ENCODE measurements around the gene AGPAT3. TPM values are rescaled to one million over a fixed set of nuclear protein-coding genes. Genes with fewer than 3 reads are reported as not detected.

The AGPAT3 gene
- total RNA-seq, 1 donor from 2014 or later = 65.9 TPM

DNA sequence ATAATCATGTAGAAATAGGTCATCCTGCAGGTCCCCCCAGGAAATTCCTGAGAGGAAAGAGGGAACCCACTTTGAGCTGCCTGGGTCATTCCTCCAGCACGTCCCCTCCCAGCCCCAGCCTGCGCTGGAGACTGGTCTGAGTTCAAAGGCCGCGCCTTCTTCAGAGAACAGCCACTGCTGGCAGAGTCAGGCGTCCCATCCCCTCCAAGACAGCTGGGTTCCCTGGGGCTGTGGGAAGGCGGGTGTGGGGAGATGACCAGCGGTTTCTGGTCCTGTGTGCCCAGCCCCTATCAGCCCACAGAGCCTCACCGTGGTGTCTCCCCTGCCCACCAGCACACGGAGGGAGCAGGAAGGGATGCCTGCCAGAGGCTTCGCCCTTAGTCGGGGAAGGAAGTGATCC lies 129.1 kb downstream of the AGPAT3 start:
- Histone ChIP-seq H3K27me3 (no peaks in the 10 kb centered on the region), H3K9me3 (no peaks in the 10 kb centered on the region), H3K4me1 (no peaks in the 10 kb centered on the region), H3K4me3 (no peak overlapping the region), H3K36me3 (no peaks in the 10 kb centered on the region), H3K27ac (no peak overlapping the region)
- TF ChIP-seq, protein P1, sequence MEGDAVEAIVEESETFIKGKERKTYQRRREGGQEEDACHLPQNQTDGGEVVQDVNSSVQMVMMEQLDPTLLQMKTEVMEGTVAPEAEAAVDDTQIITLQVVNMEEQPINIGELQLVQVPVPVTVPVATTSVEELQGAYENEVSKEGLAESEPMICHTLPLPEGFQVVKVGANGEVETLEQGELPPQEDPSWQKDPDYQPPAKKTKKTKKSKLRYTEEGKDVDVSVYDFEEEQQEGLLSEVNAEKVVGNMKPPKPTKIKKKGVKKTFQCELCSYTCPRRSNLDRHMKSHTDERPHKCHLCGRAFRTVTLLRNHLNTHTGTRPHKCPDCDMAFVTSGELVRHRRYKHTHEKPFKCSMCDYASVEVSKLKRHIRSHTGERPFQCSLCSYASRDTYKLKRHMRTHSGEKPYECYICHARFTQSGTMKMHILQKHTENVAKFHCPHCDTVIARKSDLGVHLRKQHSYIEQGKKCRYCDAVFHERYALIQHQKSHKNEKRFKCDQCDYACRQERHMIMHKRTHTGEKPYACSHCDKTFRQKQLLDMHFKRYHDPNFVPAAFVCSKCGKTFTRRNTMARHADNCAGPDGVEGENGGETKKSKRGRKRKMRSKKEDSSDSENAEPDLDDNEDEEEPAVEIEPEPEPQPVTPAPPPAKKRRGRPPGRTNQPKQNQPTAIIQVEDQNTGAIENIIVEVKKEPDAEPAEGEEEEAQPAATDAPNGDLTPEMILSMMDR (IDR thresholded peaks at IDR 0.05) = no peak
- DNase-seq (ENCODE audit: low spot score in 2 of 2) = no peak
- intact Hi-C loops (cut with DNase I) = no loop called here

DNA sequence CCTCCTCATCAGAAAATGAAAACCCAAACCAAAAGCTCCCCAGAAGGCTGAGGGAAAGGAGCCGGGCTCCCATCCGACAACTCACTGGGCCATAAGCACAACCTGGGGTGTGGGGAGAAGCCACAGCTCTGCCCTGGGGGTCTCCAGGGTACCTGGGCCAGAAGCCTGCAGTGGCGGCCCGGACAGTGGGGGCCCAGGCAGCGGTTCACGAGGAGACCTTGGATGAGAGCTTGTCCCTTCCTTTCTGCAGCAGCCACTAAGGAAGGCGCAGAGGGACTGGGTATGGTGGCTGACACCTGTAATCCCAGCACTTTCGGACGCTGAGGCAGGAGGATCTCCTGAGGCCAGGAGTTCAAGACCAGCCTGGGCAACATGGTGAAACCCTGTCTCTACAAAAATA lies 129.6 kb downstream of the AGPAT3 start:
- H3K27ac ChIP-seq = no peak overlapping the region
- no peaks in the 10 kb centered on the region for H3K27me3 ChIP-seq
- TF ChIP-seq, protein P1 (IDR thresholded peaks at IDR 0.05) = no peak

DNA sequence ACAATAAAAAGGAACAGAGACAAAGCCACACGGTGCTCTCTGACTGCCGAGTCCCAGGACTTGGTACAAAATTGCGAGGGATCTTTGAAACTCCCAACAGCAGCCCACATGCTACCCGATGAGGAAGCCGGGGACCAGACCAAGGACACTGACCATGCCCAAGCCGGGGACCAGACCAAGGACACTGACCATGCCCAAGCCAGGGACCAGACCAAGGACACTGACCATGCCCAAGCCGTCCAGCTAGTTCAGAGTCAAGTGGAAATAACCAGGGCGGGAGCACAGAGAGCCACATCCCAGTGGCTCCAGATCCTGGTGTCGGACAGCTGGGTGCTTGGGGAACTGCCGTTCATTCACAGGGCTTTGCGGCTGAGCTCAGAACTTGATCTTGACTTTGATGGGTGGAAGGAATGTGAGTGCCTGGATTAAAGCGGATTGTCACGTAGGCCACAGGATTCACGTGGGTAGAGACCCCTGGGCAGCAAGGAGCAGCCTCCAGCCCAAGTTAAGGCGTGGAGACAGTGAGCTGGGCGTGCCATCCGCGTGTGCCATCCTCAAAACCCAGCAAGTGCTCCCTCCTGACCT lies 130.6 kb downstream of the AGPAT3 start:
- H3K36me3 ChIP-seq = no peaks in the 10 kb centered on the region
- no peaks in the 10 kb centered on the region for H3K27me3 ChIP-seq
- no peak overlapping the region for H3K4me3 ChIP-seq
- H3K4me1 ChIP-seq = no peaks in the 10 kb centered on the region
- no peak overlapping the region for H3K27ac ChIP-seq
- no peaks in the 10 kb centered on the region for H3K9me3 ChIP-seq
- no peak for DNase-seq (ENCODE audit: low spot score in 2 of 2)
- TF ChIP-seq, protein P1 (IDR thresholded peaks at IDR 0.05) = no peak
- intact Hi-C loops (cut with DNase I) = no loop called here

More for the DNA sequence above, 129.6 kb downstream of the AGPAT3 start:
- Histone ChIP-seq H3K4me3 (no peak overlapping the region), H3K4me1 (no peaks in the 10 kb centered on the region), H3K36me3 (no peaks in the 10 kb centered on the region), H3K9me3 (no peaks in the 10 kb centered on the region)
- intact Hi-C loops (cut with DNase I) = no loop called here
- DNase-seq (ENCODE audit: low spot score in 2 of 2) = no peak

DNA sequence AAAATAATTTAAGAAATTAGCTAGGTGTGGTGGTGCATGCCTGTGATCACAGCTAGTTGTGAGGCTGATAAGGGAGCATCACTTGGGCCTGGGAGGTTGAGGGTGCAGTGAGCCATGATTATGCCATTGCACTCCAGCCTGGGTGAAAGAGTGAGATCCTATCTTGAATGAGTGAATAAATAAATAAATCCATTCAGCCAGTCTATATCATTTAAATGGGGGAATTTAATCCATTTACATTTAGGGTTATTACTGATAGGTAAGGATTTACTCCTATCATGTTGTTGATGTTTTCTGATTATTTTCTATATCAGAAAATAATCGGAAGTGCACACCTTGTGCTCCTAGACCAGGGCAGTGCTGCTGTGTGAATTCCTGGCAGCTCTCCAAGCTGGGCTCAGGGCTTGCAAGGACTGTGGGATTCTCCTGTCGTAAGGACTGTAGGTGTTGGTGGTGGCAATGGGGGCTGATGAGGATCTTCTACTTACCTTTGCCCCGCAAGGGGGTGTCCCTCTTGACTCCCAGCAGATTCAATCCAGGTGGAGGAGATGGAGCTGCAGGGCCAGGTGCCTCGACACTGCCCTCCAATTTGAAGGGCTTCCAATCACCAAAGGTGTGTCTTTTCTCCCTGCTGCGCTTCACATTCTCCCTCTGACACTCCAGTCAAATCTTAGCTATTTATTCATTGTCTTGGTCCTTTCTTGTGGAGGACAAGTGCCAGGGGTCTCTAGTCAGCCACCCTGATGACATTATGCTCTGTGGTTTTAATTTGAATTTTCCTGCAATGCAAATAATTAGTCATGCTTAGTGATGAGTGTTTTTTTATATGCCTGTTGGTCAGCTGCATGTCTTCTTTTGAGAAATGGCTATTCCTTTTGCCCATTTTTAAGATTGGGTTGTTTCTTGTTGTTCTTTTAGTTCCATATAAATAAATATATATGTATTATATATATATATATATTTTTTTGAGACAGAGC lies 133.0 kb downstream of the AGPAT3 start:
- TF ChIP-seq, protein P1 (IDR thresholded peaks at IDR 0.05) = no peak
- Histone ChIP-seq H3K4me1 (no peaks in the 10 kb centered on the region), H3K27me3 (no peaks in the 10 kb centered on the region), H3K9me3 (no peaks in the 10 kb centered on the region), H3K4me3 (no peak overlapping the region), H3K27ac (no peak overlapping the region), H3K36me3 (no peaks in the 10 kb centered on the region)
- intact Hi-C loops (cut with DNase I) = no loop called here
- DNase-seq (ENCODE audit: low spot score in 2 of 2) = no peak

DNA sequence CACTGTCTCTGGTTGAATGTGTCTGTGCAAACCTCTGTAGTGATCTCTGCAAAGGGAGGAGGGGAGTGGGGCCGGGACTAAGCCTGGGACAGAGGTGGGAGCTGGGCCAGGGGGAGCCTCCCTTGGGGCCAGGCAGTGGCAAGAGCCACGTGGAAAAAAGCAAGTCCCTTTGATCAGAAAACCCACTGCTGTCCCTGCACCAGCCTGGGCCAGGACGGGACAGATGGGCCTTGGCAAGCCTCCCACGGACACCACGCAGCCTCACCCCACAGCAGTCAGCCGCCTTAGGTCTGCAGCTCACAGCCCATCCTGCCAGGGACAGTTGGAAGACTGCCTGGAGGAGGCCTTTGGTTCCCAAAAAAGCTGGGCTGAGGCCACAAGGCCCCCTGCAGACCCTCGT lies 135.3 kb downstream of the AGPAT3 start:
- H3K4me1 ChIP-seq = no peaks in the 10 kb centered on the region
- no peaks in the 10 kb centered on the region for H3K36me3 ChIP-seq
- no peak overlapping the region for H3K4me3 ChIP-seq
- H3K27me3 ChIP-seq = no peaks in the 10 kb centered on the region
- H3K27ac ChIP-seq = no peak overlapping the region
- no peaks in the 10 kb centered on the region for H3K9me3 ChIP-seq
- DNase-seq (ENCODE audit: low spot score in 2 of 2) = no peak
- TF ChIP-seq, protein P1 (IDR thresholded peaks at IDR 0.05) = no peak
- intact Hi-C loops (cut with DNase I) = no loop called here

Data from ascending aorta (tissue), 2 donors.